Measurements from ENCODE around the gene ALDH1L2.
"Not testable (repeated sequence)": the region's sequence is repeated elsewhere in the genome, so short reads cannot be mapped to it uniquely, and the experiment has no call there.

Gene ALDH1L2

DNA sequence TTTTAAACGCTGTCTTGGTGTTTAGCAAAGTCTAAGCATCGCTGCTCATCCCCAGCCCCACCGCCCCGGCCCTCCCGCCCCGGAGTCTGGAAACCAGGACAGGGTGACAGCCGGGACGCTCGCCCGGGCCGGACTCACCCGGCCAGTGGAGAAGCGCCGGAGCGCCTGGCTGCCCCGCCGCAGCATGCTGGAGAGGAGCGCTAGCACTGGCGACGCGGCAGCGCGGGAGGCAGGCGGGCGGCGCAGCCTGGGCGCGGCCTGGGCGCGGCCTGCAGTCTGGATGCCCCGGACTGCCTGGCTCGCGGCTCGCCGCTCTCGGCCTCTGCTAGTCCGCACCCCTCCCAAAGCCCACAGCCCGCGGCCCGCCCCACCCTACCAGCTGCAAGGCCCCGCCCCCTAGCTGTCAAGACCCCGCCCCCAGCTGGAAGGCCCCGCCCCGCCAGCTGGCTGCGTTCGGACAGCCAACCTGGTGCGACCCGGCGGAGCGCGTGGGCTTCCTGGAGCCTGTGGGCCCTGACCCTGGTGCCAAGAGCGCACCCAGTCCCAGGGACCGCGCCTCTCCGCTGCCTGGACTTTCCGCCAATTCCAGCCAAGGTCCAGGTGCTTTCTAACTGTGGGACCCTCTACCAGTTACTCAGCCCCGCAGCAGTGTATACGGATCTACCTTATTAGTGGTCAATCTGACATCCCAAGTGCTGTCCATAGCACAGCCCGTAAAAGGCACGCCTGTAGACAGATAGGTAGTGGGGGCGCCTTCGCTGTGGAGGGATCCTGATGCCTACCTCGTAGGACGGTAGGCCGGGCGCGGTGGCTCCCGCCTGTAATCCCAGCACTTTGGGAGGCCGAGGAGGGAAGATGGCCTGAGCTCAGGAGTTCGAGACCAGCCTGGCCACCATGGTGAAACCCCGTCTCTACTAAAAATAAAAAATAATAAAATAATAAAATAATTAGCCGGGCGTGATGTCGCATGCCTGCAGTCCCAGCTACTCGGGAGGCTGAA lies at the start of gene ALDH1L2:
Gene ALDH1L2 (minus strand): TSS at position 208 of the 1,000 bp plus-strand sequence. CDS start 22 bp downstream, at position 186.
- peak; percentile 90 for DNase-seq (ENCODE audit: low read depth, low spot score)

DNA sequence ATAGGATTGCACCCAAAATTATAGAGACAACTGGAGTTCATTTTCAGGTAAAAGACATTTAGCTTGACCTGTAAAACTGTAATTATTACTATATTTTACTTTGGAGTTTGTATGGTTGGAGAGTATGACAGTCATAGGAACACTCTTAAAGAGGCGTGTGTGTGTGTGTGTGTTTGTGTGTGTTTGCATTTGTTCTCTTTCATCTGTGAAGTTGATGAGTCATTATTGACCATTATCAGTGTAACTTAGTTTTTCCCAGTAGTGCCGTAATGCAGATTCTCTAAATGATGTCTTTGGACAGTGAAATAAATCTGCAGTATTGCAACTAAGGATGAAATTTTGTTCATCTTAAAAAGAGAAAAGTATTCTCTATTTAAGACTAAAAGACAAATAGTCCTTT lies 36.3 kb upstream of the ALDH1L2 start:
- DNase-seq (ENCODE audit: low read depth, low spot score), result no peak

DNA sequence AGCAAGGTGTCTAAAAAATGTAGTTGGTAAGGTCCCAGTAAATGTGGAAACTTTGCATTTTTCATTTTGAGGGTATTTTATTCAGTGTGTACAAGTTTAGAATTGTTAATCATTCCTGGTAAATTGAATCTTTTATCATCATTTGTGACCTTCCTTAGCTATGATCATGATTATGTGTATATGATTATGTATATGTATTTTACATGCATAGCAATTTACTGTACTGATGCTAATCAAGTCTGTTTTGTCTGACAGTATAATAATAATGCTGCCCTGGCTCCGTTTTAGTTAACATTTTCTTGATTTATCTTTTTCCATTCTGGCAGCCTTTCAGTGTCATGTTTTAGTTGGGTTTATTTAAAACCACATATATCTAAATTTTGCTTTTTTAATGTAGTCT lies 32.7 kb upstream of the ALDH1L2 start:
- no peak for DNase-seq (ENCODE audit: low read depth, low spot score)

DNA sequence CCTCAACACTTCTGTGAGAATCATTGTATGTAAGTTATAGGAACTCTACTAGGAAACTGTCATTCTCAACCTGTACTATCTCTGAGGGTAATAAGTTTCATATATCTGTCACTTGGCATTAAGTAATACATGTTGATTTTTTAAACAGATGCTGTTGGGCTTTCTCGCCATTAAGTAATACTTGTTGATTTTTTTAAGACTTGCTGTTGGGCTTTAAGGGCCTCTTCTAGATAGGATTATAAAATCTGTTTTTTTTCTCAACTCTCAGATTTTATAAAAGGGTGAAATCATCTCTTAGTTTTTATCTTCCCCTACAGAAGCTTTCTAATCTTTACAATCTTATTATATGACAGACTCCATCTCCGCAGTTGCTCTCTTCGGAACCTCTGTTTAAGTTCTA lies 28.8 kb upstream of the ALDH1L2 start:
- DNase-seq (ENCODE audit: low read depth, low spot score), result no peak

DNA sequence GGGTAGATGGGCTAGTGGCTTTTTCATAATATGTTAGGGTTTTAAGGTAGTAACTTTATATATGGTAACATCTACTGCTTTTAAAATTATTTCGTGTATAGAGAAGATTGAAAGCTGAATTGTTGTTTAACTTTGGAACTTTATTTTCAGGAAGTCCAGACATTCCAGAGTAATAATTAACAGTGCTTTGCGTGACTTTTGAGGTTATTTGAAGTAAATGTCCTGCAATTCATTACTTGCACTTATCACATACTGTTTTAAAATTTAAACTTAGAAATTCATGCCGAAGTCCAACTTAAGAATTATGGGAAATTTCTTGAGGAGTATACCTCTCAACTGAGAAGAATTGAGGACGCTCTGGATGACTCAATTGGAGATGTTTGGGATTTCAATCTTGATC lies 26.6 kb upstream of the ALDH1L2 start:
- DNase-seq (ENCODE audit: low read depth, low spot score), result no peak

DNA sequence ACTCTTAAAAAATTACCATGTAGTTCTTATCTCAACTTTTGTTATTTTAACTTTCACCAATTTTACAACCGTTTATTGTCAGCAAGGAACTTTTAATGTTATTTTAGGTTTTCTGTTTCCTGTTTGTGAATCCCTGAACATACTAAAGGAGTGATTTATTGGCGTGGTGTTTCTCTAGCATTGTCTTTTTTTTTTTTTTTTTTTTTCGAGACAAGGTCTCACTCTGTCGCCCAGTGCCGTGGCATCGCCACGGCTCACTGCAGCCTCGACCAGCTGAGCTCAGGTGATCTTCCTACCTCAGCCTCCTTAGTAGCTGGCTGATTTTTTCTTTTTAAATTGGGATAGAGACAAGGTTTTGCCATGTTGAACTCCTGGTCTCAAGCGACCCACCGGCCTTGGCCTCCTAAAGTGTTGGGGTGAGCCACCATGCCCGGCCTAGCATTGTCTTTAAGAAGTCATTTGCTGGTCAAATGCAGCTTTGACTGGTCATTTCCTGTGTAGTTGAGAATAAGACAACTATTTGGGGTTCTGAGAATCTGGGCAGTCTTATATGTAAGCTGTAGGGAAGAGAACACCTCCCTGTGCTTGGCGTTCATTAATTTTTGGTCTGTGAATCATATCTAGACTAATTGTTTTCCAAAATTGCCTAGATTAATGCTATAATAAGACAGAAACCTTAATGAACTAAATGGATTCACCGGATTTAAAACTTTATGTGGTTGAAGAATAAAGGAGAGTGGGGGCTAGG lies 25.4 kb upstream of the ALDH1L2 start:
- DNase-seq (ENCODE audit: low read depth, low spot score), result peak; percentile 26

DNA sequence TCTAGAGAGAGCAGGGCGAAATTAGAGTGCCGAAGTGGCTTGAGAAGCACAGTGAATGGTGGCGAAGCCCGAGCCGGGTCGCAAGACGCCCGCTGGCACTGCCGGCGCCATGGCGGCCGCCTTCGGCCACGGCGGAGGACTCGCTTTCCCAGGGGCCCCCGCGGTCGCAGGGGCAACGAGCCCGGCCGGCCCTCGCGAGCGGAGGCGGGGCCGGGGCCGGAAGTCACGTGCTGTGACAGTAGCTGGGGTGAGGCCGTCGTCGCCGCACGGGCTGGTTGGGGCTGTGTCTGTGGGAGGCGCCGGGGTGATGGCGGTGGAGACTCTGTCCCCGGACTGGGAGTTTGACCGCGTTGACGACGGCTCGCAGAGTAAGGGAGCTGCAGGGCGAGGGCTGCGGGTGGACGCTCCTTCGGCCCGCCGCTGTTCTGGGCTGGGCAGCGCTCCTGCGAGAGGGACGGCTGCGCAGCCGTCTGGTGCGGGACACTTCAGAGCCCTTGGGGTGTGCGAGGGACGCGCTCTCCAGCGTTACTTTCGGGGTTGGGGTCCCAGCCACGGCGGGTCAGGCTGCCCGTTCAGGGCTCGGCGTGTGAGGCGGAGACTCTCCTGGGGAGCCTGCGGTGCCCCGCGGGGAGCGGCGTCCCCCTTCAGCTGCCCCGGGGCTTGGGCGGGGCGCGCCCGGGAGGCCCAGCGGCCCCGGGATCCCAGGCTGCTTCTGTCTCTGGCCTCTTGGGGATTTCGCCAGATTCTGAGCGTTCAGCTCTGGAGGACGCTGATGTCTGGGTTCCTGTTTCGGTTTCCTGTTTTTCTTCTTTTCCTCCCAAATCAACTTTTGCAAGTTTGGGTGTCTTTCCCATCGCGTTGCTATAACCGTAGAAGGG lies 23.5 kb upstream of the ALDH1L2 start, which contains the start of gene WASHC4:
Gene WASHC4 (plus strand): TSS at position 238 of the 878 bp plus-strand sequence. CDS start 70 bp downstream, at position 308.
- peak; percentile 98 for DNase-seq (ENCODE audit: low read depth, low spot score)

DNA sequence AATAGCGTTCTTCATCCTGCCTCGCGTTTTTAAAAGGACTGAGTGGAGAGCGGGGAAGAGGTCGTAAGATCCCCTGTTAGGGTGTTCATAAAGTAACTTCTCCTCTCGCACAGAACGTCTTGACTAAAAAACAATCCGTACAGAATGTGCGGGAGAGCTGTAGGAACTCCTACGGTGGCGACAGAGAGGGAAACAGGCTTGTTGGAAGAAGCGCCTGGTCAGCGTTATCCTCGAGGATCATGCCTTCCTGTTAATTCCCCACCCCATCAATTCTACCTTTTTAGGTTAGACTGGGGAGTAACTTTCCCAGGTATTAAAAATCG lies 22.9 kb upstream of the ALDH1L2 start:
- no peak for DNase-seq (ENCODE audit: low read depth, low spot score)

DNA sequence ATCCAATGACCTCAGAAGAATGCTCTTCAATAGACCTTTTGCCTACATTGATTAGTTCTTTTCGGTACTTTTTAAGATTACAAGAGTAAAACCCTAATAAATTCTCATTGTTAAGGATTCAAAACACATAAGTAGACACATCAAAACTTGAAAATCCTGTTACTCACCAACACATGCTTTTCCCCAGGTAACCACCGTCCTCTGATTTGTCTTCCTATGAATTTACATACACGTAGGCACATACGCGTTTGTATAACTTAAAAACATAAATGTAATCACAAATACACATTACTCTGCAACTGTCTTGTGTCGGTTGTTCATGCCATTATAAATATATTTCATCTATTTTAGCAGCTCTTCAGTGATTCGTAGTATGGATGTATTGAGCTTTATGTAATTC lies 22.4 kb upstream of the ALDH1L2 start:
- DNase-seq (ENCODE audit: low read depth, low spot score), result no peak

DNA sequence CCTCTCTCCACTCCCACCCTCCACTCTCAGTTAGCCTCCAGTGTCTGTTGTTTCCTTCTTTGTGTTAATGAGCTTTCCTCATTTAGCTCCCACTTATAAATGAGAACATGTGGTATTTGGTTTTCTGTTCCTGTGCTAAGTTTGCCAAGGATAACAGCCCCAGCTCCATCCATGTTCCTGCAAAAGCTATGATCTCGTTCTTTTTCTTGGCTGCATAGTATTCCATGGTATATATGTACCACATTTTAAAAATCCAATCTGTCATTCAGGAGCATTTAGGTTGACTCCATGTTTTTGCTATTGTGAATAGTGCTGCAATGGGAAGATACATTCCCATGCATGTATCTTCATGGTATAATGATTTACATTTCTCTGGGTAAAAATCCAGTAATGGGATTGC lies 20.5 kb upstream of the ALDH1L2 start:
- no peak for DNase-seq (ENCODE audit: low read depth, low spot score)

DNA sequence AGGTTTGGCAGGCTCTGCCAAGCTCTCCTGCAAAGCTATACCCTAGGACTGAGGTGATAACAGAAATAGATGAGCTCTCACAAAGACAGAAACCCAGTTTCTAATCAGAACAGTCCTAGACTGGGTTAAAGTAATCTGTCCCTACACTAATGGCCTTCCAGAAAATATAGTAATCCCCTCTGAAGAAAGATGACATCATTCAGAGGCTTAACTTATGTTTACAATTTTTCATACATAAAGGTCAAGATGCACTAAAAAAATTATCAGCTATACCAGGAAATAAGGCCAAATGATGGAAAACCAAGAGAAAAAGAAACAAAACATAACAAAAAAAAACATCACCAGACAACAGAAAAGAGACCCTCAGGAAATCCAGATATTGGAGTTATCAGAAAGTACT lies 18.4 kb upstream of the ALDH1L2 start:
- no peak for DNase-seq (ENCODE audit: low read depth, low spot score)

DNA sequence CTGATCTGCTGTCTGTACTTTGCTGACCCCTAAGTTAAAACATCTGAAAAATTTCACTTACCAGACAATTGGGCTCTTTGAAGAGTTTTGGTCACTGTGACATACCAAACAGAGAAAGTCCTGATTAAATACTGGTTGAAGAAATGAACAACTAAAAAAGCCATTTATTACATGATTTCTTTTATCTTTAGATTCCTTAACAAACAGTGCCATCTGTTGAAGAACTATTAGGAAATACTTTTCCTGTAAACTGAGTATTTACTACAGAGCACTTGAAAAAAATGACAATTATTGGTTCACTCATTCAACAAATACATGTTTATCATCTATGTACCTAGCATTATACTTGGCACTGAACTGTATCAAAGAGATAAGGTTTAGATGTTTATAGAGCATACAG lies 16.7 kb upstream of the ALDH1L2 start:
- DNase-seq (ENCODE audit: low read depth, low spot score), result peak; percentile 34

DNA sequence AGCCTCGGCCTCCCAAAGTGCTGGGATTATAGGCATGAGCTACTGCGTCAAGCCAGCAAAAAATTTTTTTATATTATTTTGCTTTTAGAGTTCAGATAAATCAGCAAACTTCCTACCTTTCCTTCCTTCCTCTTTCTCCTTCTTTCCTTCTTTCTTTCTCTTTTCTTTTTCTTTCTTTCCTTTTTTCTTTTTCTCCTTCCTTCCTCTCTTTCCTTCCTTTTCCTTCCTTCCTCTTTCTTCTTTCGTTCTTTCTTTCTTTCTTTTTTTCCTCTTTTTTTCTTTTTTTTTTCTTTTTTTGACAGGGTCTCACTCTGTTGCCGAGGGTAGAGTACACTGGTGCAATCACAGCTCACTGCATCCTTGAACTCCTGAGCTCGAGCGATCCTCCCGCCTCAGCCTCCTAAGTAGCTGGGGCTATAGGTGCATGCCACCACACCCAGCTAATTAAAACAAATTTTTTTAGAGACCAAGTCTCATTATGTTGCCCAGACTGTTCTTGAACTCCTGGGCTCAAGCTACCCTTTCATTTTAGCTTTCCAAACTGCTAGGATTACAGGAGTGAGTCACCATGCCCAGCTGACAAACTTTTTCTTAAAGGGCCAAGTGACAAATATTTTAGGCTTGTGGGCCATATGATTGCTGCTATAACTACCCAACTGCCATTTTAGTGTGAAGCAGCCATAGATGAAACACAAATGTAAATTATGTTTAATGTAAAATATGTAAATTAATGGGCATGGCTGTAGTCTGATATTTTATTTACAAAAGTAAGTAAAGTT lies 16.1 kb upstream of the ALDH1L2 start:
- DNase-seq (ENCODE audit: low read depth, low spot score), result peak; percentile 69

DNA sequence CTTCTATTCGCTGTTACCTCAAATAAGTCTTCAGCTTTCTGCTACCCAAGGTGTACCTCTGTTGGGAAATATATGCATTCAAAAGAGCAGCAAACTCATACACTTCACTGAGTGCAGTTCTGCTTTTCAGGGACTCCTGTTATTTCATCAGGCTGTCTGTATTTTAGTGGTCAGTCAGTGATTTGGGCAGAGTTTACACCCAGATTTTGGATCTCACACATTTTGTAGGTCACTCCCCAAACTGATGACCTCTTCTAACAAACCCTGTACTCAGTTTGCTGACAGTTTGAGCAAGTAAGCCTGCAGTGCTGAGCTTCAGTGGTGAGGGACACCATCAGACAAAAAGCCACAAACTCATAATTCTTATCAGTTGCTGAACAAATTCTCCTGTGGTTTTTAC lies 15.1 kb upstream of the ALDH1L2 start:
- no peak for DNase-seq (ENCODE audit: low read depth, low spot score)

DNA sequence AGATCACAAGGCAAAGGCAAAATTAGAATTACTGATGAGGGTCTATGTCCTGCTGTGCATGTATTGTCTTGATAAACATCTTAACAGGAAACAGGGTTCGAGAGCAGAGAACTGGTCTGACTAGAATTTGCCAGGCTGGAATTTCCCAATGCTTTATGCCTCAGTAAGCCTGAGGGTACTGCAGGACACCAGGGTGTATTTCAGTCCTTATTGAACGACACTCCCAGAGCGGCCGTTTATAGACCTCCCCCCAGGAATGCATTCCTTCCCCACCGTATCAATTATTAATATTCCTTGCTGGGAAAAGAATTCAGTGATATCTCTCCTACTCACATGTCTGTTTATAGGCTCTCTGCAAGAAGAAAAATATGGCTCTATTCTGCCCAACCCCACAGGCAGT lies 11.1 kb upstream of the ALDH1L2 start:
- DNase-seq (ENCODE audit: low read depth, low spot score), result not testable (repeated sequence)

DNA sequence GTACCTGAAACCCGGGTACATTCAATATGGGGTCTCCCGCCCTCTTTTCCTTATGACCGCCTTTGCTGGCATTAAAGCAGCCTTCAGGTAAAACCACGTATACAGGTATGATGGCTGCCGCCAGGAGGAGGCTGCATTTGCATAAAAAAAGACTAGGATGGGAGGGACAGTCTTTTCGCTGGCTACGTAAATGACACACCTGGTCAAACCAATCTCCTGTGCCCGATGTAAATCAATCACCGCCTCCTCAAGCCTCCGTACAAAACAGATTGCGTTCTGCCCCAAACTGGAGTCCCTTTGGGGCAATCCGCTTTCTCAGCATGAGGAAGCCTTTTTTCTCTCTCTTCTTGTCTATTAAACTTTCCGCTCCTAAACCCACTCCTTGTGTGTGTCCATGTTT lies 8.1 kb upstream of the ALDH1L2 start:
- no peak for DNase-seq (ENCODE audit: low read depth, low spot score)

DNA sequence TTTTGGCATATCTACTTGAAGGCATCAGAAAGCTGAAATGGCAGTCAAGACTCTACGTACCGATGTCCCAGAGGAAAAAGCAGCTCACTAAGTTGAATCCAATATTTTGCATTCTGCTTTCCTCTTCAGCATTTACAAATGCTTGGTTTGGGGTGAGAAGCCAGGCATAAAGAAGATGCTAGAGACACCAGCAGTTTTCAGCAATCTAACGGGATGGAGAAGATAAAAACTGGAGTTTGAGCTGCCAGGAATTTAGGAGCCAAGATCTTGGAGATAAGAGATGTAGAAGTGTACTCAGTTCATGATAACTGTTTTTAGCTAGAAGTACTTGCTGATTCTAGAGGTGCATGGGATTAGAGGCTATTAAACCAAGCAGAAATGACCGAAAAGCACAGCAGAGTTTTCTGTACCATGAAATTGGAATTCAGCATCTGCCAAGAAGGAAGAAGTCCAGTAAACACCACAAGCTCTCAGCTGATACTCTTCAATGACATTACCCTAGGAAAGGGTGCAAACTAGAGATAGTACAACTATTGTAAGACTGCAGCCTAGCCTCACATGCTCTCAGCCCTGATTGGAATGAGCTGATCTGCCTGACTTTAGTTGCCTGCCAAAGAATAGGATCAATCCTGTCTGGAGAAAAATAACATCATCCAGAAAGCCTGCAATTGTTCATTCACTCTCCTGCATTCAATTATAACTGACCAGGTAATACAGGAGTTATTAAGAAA lies 7.4 kb upstream of the ALDH1L2 start:
- DNase-seq (ENCODE audit: low read depth, low spot score), result no peak

DNA sequence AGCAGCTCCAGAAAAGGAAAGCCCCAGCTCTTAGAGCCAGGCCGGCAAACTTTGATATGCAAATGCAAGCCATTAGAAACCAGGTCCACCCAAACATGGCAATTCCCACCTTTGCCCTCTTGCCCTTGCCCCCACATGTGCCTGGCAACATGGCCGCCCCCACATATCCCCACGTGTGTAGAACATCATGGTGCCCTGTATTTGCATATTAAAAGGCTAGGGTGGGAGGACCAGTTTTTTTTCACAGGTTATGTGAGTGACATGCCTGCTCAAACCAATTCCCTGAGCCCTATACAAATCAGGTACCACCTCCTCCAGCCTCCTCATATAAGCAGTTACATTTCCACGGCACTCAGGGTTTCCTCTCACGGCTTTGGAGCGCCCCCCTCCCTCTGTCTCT lies 6.1 kb upstream of the ALDH1L2 start:
- no peak for DNase-seq (ENCODE audit: low read depth, low spot score)

DNA sequence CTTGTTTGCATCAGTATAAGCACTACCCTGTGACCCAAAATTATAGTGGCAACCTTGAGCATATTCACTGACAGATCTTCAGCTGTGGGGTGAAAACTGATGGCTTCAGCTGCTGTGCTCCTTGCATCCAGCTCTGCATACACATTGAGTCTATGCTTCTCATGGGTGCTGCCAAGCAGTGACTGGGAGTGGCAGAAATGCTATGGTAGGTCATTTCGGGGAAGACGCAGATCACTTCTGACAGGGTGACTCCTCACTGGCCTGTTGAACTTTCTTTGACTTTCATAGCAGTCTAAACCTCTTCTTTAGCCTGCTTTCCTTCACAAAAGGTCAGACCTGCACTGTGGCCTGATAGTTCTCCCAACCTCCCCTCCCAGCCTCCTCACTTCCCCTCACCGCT lies 5.6 kb upstream of the ALDH1L2 start:
- no peak for DNase-seq (ENCODE audit: low read depth, low spot score)

DNA sequence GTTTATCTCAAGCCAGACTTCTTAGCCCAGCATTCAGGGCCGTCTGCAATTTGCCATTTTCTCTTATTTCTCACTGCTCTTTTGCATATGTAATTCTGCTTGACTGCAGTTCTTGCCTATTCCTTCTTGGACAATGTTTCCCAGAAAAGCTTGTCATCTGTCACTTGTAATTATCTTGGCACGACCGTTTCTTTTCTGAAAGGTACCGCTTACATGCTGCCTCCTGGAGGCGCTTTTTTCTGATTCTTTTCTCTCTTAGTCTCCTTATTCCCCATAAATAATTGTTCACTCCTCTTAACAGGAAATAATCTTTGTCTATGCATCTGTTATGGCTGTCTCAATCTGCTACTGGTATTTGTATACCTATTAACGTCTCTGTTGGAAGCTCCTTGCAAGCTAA lies 1.2 kb upstream of the ALDH1L2 start:
- DNase-seq (ENCODE audit: low read depth, low spot score), result no peak

Measured in astrocyte of the hippocampus (primary cell).